Panc1 (cell line): ENCODE measurements around the gene MAPK4. TPM values are rescaled to one million over a fixed set of nuclear protein-coding genes. Genes with fewer than 3 reads are reported as not detected.

Experiments used
- ATAC-seq: fragments of 200-7000 bp; cut with Tn5 transposase; 2 replicates; pipeline ENCODE4 v1.9.1; 2020; ENCODE audit warnings: mild to moderate bottlenecking, moderate library complexity
- BruUV-seq: library from RNA; stranded (reverse); fragments of 400-500 nt; replicated peaks from 2 replicates; lab custom pipeline; 2021; lab: Mats Ljungman, UMichigan
- CTCF ChIA-PET: fragments of 300-600 bp; sonication (Branson Sonifier 250); formaldehyde crosslinking; loops from one replicate; lab custom pipeline; 2022; ENCODE audit warnings: antibody characterized with exemption; lab: Charles Lee
- POLR2A ChIA-PET: fragments of 300-600 bp; sonication (Branson Sonifier 250); formaldehyde crosslinking; loops from one replicate; lab custom pipeline; 2022; ENCODE audit warnings: antibody characterized with exemption; lab: Charles Lee
- DNase-seq: peaks from one replicate; pipeline ENCODE4 v3.0.0-alpha.2; 2010; ENCODE audit warnings: low read depth, low spot score
- H3K27ac ChIP-seq: 2 replicates; pipeline ENCODE4 v1.5.1; 2011; ENCODE audit warnings: mild to moderate bottlenecking, low read length, inconsistent platforms
- H3K27me3 ChIP-seq: fragments of 200-500 bp; sonication (Bioruptor generic); 2 replicates; pipeline ENCODE4 v1.6.0; 2014; ENCODE audit warnings: low read length, inconsistent platforms; ENCODE audit not compliant: control insufficient read depth, insufficient read depth
- H3K36me3 ChIP-seq: fragments of 200-500 bp; sonication (Bioruptor generic); 2 replicates; pipeline ENCODE4 v1.5.1; 2014; ENCODE audit warnings: inconsistent platforms, mild to moderate bottlenecking, low read length, moderate library complexity; ENCODE audit not compliant: control insufficient read depth, insufficient read depth
- H3K4me1 ChIP-seq: 2 replicates; pipeline ENCODE4 v1.5.1; 2011; ENCODE audit warnings: inconsistent platforms, mild to moderate bottlenecking, low read length, moderate library complexity; ENCODE audit not compliant: control insufficient read depth, insufficient read depth
- H3K4me3 ChIP-seq, 2 experiments: 2 replicates each; pipeline ENCODE4 v1.5.1; 2011 to 2012; ENCODE audit warnings: low read depth in 2 of 2, low read length in 2 of 2, mild to moderate bottlenecking in 2 of 2, inconsistent platforms in 1 of 2, moderate library complexity in 1 of 2
- H3K9me3 ChIP-seq: fragments of 200-500 bp; sonication (Bioruptor generic); 2 replicates; pipeline ENCODE4 v1.5.1; 2014; ENCODE audit warnings: low read depth, mild to moderate bottlenecking, inconsistent platforms, low read length, moderate library complexity; ENCODE audit not compliant: control insufficient read depth, insufficient read depth
- POLR2AphosphoS5 ChIP-seq: IDR thresholded peaks from 2 replicates; pipeline ENCODE4 v1.6.1; 2012; ENCODE audit warnings: mild to moderate bottlenecking, low read depth, low read length, moderate library complexity
- SIN3A ChIP-seq: IDR thresholded peaks from 2 replicates; pipeline ENCODE4 v1.6.1; 2012; ENCODE audit warnings: low read depth, mild to moderate bottlenecking, low read length, moderate library complexity, borderline replicate concordance; ENCODE audit not compliant: insufficient read depth
- TCF7L2 ChIP-seq: IDR thresholded peaks from 2 replicates; pipeline ENCODE4 v1.6.1; 2011; ENCODE audit warnings: mild to moderate bottlenecking, low read depth, low read length, inconsistent platforms
- in situ Hi-C: cut with HindIII; loops from 2 replicates; pipeline ENCODE4 v1.10.0; 2016; ENCODE audit warnings: low sequenced_read_pairs, low pct_unique_long_range_greater_than_20kb
- intact Hi-C: fragments of 100-400 bp; cut with micrococcal nuclease; formaldehyde crosslinking; loops from one replicate; pipeline ENCODE4 v1.10.0; 2022; ENCODE audit not compliant: unreplicated experiment
- total RNA-seq: library from RNA; stranded (reverse); gene quantifications from one replicate; pipeline ENCODE4 v1.2.1, GENCODE V29; 2021; ENCODE audit not compliant: unreplicated experiment
- TF ChIP-seq, protein P1 (sequence below), 2 experiments: IDR thresholded peaks; 2 replicates each; pipeline ENCODE4 v1.6.1; 2011 to 2012; ENCODE audit warnings: low read depth in 2 of 2, control low read depth in 1 of 2, low read length in 1 of 2, mild to moderate bottlenecking in 1 of 2, moderate library complexity in 1 of 2; ENCODE audit not compliant: insufficient read depth in 1 of 2
- TF ChIP-seq, protein P2 (sequence below): fragments of 450-650 bp; IDR thresholded peaks from 2 replicates; pipeline ENCODE4 v1.5.1; 2017; ENCODE audit warnings: mild to moderate bottlenecking

The MAPK4 gene
- total RNA-seq, 1 experiment from 2014 or later = not detected

DNA sequence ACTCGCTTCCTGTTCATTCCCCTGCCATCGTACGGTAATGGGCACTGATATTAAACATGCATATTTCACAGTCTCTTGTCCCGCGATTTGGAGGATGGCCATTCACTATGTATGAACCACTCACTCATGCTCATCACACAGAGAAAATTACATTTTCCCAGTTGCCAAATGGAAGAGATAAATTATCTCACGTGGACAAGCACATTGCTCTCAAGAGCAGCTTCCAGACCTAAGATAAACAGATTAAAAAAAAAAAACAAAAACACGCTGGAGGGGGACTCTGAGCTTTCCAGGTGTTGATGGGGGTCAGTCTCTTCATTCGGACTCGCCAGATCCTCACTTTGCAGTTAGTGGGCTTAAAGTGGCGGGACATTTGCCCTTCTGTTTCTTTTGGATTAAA lies 1.7 kb upstream of the MAPK4 start:
- Histone ChIP-seq H3K27me3 (peaks cover 14% of the 10 kb centered on the region), H3K4me1 (no peaks in the 10 kb centered on the region), H3K36me3 (no peaks in the 10 kb centered on the region), H3K4me3 (no peak overlapping the region), H3K27ac (no peak overlapping the region), H3K9me3 (no peaks in the 10 kb centered on the region)
- ATAC-seq (no peak), DNase-seq (no peak)
- BruUV-seq = no TSS peak
- ChIA-PET CTCF (no interaction called here), POLR2A (no interaction called here)
- TF ChIP-seq SIN3A (no peak), POLR2AphosphoS5 (no peak), TCF7L2 (no peak)
- TF ChIP-seq, protein P1, sequence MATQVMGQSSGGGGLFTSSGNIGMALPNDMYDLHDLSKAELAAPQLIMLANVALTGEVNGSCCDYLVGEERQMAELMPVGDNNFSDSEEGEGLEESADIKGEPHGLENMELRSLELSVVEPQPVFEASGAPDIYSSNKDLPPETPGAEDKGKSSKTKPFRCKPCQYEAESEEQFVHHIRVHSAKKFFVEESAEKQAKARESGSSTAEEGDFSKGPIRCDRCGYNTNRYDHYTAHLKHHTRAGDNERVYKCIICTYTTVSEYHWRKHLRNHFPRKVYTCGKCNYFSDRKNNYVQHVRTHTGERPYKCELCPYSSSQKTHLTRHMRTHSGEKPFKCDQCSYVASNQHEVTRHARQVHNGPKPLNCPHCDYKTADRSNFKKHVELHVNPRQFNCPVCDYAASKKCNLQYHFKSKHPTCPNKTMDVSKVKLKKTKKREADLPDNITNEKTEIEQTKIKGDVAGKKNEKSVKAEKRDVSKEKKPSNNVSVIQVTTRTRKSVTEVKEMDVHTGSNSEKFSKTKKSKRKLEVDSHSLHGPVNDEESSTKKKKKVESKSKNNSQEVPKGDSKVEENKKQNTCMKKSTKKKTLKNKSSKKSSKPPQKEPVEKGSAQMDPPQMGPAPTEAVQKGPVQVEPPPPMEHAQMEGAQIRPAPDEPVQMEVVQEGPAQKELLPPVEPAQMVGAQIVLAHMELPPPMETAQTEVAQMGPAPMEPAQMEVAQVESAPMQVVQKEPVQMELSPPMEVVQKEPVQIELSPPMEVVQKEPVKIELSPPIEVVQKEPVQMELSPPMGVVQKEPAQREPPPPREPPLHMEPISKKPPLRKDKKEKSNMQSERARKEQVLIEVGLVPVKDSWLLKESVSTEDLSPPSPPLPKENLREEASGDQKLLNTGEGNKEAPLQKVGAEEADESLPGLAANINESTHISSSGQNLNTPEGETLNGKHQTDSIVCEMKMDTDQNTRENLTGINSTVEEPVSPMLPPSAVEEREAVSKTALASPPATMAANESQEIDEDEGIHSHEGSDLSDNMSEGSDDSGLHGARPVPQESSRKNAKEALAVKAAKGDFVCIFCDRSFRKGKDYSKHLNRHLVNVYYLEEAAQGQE (IDR thresholded peaks at IDR 0.05; ENCODE audit: insufficient read depth in 1 of 2, low read depth in 2 of 2, low read length in 1 of 2) = no peak
- TF ChIP-seq, protein P2, sequence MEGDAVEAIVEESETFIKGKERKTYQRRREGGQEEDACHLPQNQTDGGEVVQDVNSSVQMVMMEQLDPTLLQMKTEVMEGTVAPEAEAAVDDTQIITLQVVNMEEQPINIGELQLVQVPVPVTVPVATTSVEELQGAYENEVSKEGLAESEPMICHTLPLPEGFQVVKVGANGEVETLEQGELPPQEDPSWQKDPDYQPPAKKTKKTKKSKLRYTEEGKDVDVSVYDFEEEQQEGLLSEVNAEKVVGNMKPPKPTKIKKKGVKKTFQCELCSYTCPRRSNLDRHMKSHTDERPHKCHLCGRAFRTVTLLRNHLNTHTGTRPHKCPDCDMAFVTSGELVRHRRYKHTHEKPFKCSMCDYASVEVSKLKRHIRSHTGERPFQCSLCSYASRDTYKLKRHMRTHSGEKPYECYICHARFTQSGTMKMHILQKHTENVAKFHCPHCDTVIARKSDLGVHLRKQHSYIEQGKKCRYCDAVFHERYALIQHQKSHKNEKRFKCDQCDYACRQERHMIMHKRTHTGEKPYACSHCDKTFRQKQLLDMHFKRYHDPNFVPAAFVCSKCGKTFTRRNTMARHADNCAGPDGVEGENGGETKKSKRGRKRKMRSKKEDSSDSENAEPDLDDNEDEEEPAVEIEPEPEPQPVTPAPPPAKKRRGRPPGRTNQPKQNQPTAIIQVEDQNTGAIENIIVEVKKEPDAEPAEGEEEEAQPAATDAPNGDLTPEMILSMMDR = no peak
- intact Hi-C loops = no loop called here
- in situ Hi-C loops = no loop called here

DNA sequence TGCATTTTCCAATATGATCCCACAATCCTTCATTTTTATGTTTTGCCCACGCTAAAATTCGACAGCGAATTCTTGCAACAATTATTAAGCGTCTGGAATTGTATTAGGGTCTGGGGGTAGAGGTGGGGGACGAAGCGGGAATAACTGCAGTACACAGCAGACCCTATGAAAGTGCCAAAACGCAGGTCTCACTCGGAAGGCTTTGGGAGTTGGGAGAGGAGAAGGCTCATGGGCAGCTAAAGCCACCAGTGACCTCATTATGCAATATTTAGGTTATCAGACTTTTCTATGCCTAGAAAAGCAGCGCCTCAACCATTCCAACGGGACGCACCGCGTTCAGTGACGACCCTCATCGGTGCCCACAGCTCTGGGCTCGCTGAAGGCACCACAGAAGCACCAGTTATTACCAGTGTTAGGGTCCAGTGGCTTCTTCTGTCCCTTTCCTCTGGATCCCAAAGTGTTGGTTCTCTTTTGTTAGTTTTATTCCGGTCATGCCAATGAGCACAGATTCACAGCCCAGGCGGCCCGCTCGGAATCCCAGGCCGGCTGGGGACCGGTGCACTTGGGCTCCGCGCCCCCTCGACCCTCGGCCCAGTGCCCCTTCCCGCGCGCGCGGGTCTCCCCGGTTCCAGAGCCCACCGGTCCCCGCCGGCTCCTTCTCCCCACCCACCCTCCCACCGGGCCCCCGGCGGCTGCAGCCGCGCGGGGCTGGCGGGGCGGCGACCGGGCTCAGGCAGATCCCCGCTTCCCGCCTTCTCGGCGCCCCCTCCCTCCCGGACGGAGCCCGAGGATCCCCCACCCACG lies 737 bp upstream of the MAPK4 start:
- peaks cover 14% of the 10 kb centered on the region for H3K27me3 ChIP-seq
- no TSS peak for BruUV-seq
- ATAC-seq (no peak), DNase-seq (no peak)
- peak overlapping the region in 1 of 2 experiments; percentile 16; a peak in 2 of 4 replicates for H3K4me3 ChIP-seq
- intact Hi-C loops (no loop called here), in situ Hi-C loops (no loop called here)
- H3K4me1 ChIP-seq = no peaks in the 10 kb centered on the region
- H3K36me3 ChIP-seq = no peaks in the 10 kb centered on the region
- ChIA-PET CTCF (interaction anchor here (0.6 kb wide), 1 partner anchor 39 kb away, joined by 5 read pairs; no protein-coding TSS in a partner anchor), POLR2A (no interaction called here)
- TF ChIP-seq TCF7L2 = no peak
- TF ChIP-seq, protein P2 = no peak
- TF ChIP-seq POLR2AphosphoS5 = no peak
- TF ChIP-seq SIN3A = no peak
- TF ChIP-seq, protein P1 (IDR thresholded peaks at IDR 0.05; ENCODE audit: insufficient read depth in 1 of 2, low read depth in 2 of 2, low read length in 1 of 2) = no peak
- no peak overlapping the region for H3K27ac ChIP-seq
- no peaks in the 10 kb centered on the region for H3K9me3 ChIP-seq
